DND-41 (cell line): ENCODE results near the gene YTHDF1.

ENCODE experiments used
- ATAC-seq: fragments of 200-7000 bp; cut with Tn5 transposase; 3 replicates; pipeline ENCODE4 v1.9.1; 2021; ENCODE audit warnings: low read depth; ENCODE audit not compliant: insufficient read depth
- DNase-seq: peaks from one replicate; pipeline ENCODE4 v3.0.0-alpha.2; 2020
- H2AFZ ChIP-seq: 2 replicates; pipeline ENCODE4 v1.6.0; 2012; ENCODE audit warnings: low read depth, low read length
- H3K27ac ChIP-seq: 2 replicates; pipeline ENCODE4 v1.5.1; 2012; ENCODE audit warnings: low read length, inconsistent platforms
- H3K27me3 ChIP-seq: fragments of 200-600 bp; sonication (generic); 2 replicates; pipeline ENCODE4 v1.6.0; 2012; ENCODE audit warnings: low read length, mild to moderate bottlenecking, inconsistent platforms; ENCODE audit not compliant: insufficient read depth, poor library complexity
- H3K36me3 ChIP-seq: 2 replicates; pipeline ENCODE4 v1.5.1; 2012; ENCODE audit warnings: low read length, inconsistent platforms; ENCODE audit not compliant: insufficient read depth
- H3K4me1 ChIP-seq: 2 replicates; pipeline ENCODE4 v1.5.1; 2012; ENCODE audit warnings: mild to moderate bottlenecking, low read length; ENCODE audit not compliant: insufficient read depth
- H3K4me2 ChIP-seq: 2 replicates; pipeline ENCODE4 v1.6.0; 2012; ENCODE audit warnings: mild to moderate bottlenecking, moderate library complexity, low read length, inconsistent platforms; ENCODE audit not compliant: insufficient read depth
- H3K4me3 ChIP-seq, 2 experiments: fragments of 200-600 bp in 1 of 2; shearing (Covaris generic) in 1 of 2; 2 replicates each; pipeline ENCODE4 v1.5.1; 2012 to 2016; ENCODE audit warnings: inconsistent platforms in 2 of 2, low read length in 2 of 2, mild to moderate bottlenecking in 2 of 2, low read depth in 1 of 2, moderate library complexity in 1 of 2
- H3K79me2 ChIP-seq: 2 replicates; pipeline ENCODE4 v1.6.0; 2012; ENCODE audit warnings: low read length, inconsistent platforms; ENCODE audit not compliant: insufficient read depth
- H3K9ac ChIP-seq: 2 replicates; pipeline ENCODE4 v1.6.0; 2012; ENCODE audit warnings: low read depth, mild to moderate bottlenecking, inconsistent platforms, low read length, moderate library complexity
- H3K9me3 ChIP-seq: 2 replicates; pipeline ENCODE4 v1.5.1; 2012; ENCODE audit warnings: low read length, moderate library complexity, mild to moderate bottlenecking, inconsistent platforms; ENCODE audit not compliant: insufficient read depth, severe bottlenecking
- H4K20me1 ChIP-seq: 2 replicates; pipeline ENCODE4 v1.6.0; 2012; ENCODE audit warnings: low read length; ENCODE audit not compliant: insufficient read depth
- EZH2 ChIP-seq: IDR thresholded peaks from 3 replicates; pipeline ENCODE4 v1.6.1; 2012; ENCODE audit warnings: borderline replicate concordance, low read depth, mild to moderate bottlenecking, moderate library complexity, low read length, inconsistent platforms; ENCODE audit not compliant: severe bottlenecking
- TF ChIP-seq, protein P1 (sequence below): IDR thresholded peaks from 2 replicates; pipeline ENCODE4 v1.5.1; 2012; ENCODE audit warnings: borderline replicate concordance, low read length, moderate library complexity, mild to moderate bottlenecking; ENCODE audit not compliant: poor library complexity, severe bottlenecking; ENCODE audit errors: extremely low read depth

Gene YTHDF1

DNA sequence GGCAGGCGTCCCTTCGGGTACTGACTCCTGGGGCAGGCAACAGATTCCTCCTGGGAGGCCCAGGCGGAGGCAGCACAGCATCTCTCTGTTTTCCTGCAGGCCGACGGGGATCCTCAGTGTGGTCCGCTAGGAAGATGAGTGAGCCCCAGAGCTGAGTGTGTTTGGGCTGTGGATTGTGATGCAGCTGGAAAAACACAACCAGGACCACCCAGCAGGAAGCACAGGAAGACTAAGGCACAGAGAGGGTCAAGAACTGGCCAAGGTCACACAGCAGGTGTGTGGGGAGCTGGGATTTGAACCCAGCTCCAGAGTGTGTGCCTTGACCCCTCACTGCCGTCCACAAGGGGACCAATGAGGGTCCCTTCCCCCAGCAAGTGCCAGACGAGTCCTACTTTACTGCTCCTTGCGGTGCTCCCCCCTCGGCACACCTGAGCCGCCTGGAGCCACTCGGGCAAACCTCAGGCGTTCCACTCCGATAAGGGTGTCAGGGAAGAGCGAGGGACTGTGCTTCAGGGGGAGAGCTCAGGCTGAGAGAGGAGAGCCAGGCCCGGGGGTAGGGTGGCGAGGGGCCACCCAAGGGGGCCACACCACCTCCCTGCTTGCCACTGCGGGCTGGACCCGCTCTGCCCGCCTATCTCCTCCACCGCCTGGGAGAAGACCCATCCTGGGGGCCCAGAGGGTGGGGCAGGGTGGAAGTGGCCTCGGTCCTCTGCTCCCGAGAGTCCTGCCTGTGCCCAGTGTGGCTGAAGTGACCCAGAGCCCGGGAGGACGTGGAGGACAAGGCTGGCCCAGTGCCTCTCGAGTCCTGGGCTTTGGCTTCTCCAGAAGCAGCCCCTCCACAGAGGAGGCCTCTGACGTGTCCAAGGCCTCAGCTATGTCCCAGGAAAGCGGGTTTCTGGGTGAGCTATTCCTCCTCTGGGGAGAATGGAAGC is 63.3 kb downstream of the YTHDF1 start:
- H3K36me3 ChIP-seq = no peaks in the 10 kb centered on the region
- DNase-seq = no peak
- no peak overlapping the region for H3K4me2 ChIP-seq
- ATAC-seq = no peak
- peaks cover under 1% of the 10 kb centered on the region for H3K9me3 ChIP-seq
- no peak overlapping the region for H3K27ac ChIP-seq
- TF ChIP-seq EZH2 = no peak
- TF ChIP-seq, protein P1, sequence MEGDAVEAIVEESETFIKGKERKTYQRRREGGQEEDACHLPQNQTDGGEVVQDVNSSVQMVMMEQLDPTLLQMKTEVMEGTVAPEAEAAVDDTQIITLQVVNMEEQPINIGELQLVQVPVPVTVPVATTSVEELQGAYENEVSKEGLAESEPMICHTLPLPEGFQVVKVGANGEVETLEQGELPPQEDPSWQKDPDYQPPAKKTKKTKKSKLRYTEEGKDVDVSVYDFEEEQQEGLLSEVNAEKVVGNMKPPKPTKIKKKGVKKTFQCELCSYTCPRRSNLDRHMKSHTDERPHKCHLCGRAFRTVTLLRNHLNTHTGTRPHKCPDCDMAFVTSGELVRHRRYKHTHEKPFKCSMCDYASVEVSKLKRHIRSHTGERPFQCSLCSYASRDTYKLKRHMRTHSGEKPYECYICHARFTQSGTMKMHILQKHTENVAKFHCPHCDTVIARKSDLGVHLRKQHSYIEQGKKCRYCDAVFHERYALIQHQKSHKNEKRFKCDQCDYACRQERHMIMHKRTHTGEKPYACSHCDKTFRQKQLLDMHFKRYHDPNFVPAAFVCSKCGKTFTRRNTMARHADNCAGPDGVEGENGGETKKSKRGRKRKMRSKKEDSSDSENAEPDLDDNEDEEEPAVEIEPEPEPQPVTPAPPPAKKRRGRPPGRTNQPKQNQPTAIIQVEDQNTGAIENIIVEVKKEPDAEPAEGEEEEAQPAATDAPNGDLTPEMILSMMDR = no peak
- no peak overlapping the region for H2AFZ ChIP-seq
- no peak overlapping the region for H3K4me3 ChIP-seq
- peaks cover 6% of the 10 kb centered on the region; the same call in 1 of the 2 replicates for H4K20me1 ChIP-seq
- H3K4me1 ChIP-seq = no peaks in the 10 kb centered on the region
- H3K79me2 ChIP-seq = no peaks in the 10 kb centered on the region
- peaks cover 30% of the 10 kb centered on the region for H3K27me3 ChIP-seq
- no peak overlapping the region for H3K9ac ChIP-seq

DNA sequence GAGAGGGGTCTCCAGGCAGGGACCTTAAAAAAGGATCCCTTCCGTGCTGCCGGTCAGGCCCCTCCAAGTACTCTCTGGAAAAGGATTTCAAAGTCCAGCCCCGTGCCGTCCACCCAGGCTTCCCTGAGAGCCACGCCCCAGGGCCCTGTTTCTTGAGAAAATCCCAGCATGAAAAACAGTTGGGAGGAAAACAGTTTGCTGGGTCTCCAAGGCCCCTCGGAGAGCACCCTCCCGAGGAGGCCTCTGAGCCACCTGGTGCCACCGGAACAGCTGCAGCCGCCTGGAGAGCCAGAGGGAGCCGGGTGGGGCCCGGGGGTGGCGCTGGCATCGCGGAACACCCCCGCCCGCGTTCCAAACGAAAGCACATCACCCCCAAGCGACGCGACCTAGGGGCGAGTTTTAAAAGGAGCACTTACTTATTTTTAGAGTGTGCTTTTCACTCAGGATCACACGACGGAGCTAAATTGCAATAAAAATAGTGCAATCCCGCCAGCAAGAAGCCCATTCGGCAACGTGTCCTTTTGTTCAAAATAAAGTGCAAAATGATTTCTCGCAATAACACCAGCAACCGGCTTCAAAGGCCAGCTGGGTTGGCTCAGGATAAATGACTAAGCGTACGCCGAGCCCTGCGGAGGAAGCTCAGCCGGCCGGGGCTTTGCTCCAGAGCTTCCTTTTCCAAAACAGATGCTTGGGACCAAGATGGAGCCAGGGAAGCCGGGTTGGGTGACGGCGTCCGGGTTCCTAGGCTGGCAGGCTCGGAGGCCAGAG is 64.2 kb downstream of the YTHDF1 start:
- Histone ChIP-seq H3K4me2 (no peak overlapping the region), H2AFZ (no peak overlapping the region), H3K4me1 (no peaks in the 10 kb centered on the region), H3K27ac (no peak overlapping the region), H3K27me3 (peaks cover 32% of the 10 kb centered on the region), H3K4me3 (no peak overlapping the region), H3K36me3 (no peaks in the 10 kb centered on the region), H3K9ac (no peak overlapping the region), H4K20me1 (peaks cover 6% of the 10 kb centered on the region; the same call in 1 of the 2 replicates), H3K9me3 (peaks cover 5% of the 10 kb centered on the region), H3K79me2 (no peaks in the 10 kb centered on the region)
- no peak for TF ChIP-seq EZH2
- TF ChIP-seq, protein P1 = no peak
- ATAC-seq (no peak), DNase-seq (no peak)

DNA sequence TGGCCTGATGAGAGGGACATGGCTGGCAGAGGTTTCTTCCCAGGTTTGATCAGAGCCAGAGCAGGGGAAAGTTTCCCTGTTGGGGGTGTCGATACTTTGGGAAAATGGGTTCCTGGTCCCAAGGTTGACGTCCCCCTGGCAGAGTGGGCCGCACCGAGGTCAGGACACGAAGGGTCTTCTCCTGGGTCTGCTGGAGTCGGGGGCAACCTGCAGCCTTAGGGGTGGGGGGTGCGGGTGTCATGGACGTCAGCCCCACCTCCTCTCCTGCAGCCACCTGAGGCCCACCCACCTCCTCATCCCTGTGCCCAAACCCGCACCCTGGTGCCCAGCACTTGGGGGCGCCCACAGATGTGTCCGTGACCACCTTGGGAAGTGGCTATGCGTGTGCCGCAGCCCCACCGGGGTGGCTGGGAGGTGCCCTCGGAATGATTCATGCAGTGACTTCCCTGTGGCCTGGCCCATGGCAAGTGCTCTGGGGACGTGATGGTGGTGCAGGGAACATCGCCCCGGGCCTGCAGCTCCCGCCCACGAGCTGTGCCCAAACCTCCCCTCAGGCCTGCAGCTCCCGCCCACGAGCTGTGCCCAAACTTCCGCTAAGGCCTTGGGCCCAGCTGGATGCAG is 64.9 kb downstream of the YTHDF1 start:
- peaks cover 6% of the 10 kb centered on the region; the same call in 1 of the 2 replicates for H4K20me1 ChIP-seq
- H3K9me3 ChIP-seq = peaks cover 5% of the 10 kb centered on the region
- H3K9ac ChIP-seq = no peak overlapping the region
- no peaks in the 10 kb centered on the region for H3K4me1 ChIP-seq
- no peak overlapping the region for H3K4me2 ChIP-seq
- H3K27me3 ChIP-seq = peaks cover 34% of the 10 kb centered on the region
- H3K27ac ChIP-seq = no peak overlapping the region
- no peak overlapping the region for H3K4me3 ChIP-seq
- no peak overlapping the region for H2AFZ ChIP-seq
- DNase-seq (no peak), ATAC-seq (no peak)
- H3K36me3 ChIP-seq = no peaks in the 10 kb centered on the region
- H3K79me2 ChIP-seq = no peaks in the 10 kb centered on the region
- TF ChIP-seq, protein P1 = no peak
- TF ChIP-seq EZH2 = no peak
